ENCODE results near the gene CERS6.
A peak's percentile ranks its signal among the peaks of the same experiment; 100 is the strongest.

The CERS6 gene

GRCh38 chr2:168445960-168446359 lies 10.1 kb upstream of the CERS6 start:
- no peak for DNase-seq

DNA sequence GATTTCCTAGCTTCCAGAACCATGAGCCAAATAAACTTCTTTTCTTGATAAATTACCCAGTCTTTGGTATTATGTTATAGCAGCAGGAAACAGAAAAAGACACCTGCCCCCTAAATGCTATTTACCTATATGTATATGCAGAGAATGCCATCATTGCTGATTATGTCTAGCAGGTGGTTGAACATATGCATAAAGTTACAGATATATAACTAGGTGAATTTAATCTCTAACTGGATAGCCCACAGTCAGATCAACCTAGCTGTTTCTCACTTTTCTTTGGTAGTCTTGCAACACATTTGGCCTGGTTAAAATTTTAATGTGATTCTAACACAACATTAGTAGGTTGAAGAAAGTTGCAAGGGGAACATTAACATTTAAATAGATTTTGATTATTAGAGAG lies 7.1 kb upstream of the CERS6 start:
- DNase-seq: no peak

GRCh38 chr2:168449419-168449818 lies 6.7 kb upstream of the CERS6 start:
- no peak for DNase-seq

DNA sequence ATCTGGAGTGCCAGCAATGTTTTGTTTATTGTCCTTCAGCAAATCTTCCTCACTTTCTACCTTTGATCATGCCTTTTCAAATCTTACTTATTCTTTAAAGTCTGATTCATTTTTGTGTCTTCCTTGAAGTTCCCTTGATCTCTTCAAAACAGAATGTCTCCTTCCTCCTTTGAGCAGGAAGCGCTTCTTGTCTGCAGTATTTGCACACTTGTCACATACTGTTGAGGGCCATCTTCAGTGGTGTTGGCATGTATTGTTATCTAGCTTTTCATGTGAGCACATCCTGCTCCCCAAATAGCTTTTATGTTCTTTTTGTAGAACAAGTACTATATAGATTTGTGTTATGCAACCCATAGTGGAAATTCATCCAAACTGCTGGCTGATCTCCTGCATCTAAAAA lies 5.9 kb upstream of the CERS6 start:
- no peak for DNase-seq

DNA sequence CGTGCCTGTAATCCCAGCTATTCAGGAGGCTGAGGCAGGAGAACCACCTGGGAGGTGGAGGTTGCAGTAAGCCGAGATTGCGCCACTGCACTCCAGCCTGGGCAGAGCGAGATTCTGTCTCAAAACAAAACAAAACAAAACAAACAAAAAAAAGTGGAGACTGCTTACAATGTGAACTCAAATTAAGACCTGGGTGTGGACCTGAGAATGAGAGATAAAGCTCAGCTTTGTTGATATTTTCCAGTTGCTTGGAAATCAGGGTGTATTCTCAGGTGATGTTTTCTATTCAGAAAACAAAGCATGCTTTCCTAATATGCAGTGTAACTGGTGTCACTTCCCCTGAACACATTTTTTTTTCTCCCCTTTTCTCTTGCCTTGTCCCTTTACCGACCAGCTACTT lies 5.3 kb upstream of the CERS6 start:
- DNase-seq: no peak

DNA sequence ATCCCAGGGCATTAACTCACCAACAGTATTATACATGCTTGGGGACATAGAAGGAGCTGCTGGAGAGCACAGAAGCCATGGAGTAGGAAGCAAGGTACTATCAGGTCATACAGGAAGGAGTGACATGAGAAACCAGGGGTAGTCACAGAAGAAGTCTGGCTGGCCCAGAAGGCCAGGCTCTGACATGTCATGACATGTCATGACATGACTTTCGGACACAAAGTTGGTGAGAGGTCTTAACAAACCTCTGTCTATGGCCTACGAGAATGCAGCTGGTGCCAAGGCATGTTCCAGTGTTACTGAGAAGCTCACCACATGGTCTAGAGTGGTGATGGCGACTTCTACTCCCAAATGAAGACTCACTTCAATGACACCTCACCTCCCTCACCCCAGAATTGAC lies 3.3 kb upstream of the CERS6 start:
- DNase-seq: no peak

DNA sequence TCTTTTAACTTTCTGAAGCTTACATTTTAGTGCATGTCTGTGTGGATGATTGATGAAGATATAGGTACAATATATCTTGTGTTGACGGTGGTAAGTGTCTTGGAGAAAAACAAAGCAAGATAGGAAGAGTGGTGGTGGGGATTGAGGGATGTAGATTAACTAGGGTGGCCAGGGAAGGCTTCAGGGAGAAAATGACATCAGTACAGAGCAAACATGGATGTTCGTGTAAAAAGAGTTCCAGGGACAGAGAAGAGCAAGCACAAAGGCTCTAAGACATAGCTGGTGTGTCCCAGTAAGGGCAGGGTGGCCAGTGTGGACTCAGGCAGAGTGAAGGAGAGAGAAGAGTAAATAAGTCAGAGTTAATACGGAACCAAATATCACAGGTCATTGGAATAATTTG lies 2.7 kb upstream of the CERS6 start:
- no peak for DNase-seq

GRCh38 chr2:168454737-168455644 lies 1.1 kb upstream of the CERS6 start:
- DNase-seq: no peak

- peak; percentile 66 for DNase-seq
Measured at GRCh38 chr2:168456521-168457189, 583 bp downstream of the CERS6 start.

DNA sequence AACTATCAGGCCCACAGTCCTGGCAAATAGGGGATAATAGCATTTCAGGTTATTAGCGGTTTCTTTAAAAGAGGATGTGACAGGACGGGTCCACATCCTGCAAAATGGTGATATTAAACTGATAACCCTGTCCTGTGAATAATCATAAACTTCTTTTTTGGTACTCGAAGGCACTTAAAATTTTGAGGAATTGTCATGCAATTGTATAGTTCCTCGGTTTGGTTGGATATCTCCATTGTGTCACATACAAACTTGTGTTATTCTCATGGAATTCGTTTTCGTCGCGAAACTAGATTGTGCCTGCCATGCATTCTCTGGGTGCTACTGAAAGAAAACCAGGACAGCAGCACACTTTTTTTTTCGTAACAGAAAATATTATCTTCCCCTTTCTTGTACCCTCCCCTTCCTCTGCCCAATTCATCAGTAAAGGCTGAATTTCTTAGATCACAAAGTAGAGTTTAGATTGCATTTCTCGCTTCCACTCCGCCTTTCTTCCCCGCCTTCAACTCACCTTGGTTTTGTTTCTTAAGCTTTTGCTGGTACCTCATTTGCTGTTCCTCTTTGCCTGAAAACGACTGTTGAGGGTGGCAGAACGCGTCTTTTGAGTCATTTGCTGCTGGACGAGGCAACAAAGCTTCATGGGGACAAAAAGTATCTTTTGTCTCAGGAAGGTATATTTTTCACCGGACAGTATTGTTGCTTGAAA lies 1.3 kb downstream of the CERS6 start:
- no peak for DNase-seq

GRCh38 chr2:168458139-168458538 lies 2.1 kb downstream of the CERS6 start:
- no peak for DNase-seq

- no peak for DNase-seq
Measured at GRCh38 chr2:168459256-168459655, 3.2 kb downstream of the CERS6 start.

GRCh38 chr2:168460571-168460970 lies 4.5 kb downstream of the CERS6 start:
- no peak for DNase-seq

DNA sequence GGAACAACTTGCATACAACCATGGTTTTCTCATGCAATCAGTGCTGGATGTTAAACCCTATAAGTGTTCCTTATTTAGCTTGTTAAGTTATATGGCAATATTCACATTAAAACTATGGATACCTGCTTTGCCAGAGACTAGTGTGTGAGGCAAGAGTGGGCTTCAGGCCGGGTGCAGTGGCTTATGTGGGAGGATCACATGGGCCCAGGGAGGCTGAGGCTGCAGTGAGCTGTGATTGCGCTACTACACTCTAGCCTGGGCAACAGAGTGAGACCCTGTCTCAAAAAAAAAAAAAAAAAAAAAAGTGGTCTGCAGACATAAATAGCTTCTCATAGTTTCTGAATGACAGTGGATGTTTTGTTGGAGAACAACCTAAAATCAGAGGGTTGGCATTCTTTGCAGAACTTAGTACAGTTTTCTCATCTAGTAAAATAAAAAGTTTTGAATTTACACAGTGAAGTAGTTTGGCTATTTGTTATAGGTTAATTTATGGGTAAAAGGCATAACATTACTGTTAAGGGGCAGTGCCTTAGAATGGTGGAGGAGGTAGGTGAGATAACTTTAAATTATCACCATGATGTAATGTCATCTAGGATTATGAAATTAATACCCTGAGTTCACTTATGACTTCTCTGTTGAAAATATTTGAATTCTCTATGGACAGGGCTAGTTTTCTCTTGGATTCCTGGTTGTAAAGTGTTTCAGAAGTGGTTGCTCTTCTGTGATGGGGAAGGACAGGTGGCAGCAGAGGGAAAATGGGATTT lies 5.3 kb downstream of the CERS6 start:
- no peak for DNase-seq

DNA sequence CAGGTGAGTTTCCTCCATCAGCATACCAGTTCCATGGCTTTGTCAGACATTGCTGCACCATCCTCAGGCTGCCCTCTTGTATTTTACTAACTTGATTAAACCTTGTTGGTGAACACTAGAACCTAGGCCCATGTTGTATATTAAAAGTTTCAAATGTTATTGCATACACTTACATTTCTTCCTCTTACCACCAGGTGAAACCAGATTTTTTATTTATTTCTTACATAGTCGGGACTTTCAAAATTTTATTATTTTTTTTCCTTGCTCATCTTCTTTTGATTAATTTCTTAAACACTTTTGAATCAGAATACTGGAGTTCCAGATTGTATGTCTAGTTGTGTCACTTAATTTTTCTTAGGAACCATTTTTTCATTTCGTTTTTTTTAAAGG lies 5.9 kb downstream of the CERS6 start:
- DNase-seq: no peak

DNA sequence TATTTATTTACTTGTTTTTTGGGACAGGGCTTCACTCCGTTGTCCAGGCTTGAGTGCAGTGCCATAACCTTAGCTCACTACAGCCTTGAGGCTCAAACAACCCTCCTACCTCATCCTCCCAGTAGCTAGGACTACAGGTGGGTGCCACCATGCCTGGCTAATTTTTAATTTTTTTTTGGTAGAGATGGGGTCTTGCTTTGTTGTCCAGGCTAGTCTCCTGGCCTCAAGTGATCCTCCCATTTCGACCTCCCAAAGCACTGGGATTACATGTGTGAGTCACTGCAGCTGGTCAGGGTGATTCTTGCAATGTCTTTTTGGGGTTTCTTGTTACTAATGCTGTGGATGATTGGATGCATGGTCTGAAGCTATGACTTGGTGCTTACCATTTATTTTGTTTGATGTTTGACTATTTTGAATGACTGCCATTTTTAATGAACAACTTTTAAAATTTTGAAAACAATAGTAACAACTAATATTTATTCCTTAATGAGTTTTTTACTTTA lies 6.5 kb downstream of the CERS6 start:
- no peak for DNase-seq

DNA sequence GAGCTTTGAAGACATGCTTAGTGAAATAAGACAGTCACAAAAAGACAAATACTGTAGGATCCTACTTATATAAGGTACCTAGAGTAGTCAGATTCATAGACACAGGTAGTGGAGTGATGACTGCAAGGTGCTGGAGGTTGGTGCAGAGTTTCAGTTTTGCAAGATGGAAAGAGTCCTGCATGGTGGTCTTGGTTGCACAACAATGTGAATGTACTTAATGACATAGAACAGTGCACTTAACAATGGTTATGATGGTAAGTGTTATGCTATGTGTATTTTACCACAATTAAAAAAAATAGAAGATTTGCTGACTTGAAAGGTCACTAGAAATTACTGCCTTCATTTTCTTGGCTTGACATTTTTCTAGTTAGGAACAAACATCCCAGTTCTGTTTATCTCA lies 9.5 kb downstream of the CERS6 start:
- DNase-seq: no peak

- no peak for DNase-seq
Measured at GRCh38 chr2:168466190-168466737, 10.2 kb downstream of the CERS6 start.

DNA sequence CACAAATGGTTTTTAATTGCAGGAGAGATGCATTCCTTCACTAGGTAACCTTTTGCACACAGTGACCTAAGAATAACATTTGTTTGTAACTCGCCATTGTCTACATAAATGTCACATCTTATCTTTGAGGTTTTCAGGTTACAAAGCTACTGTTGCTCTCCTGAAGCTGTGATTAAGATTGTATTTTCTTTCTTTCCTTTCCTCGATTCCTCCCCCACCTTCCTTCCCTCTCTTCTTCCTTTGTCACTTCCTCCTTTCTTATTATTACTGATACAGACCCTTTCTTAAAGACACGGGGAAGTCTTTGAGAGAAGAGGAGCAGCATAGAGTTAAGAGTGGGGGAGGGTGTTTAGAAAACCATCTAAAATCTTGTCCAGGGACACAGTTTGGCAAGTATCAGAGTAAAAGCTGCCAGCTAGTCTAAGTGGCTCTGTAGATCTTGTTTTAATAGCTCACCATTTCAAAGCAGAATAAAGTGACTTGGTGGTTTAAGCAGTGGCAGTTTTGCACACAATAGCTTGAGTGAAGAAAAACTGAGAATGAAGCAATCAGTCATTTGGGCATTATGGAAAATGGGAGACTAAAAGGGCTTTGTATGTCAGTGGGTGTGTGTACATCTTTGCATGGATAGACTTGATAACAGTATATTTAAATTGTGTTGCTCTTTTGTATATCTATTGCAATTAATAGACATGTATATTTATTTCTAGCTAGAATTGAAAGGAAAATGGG lies 10.9 kb downstream of the CERS6 start:
- no peak for DNase-seq

DNA sequence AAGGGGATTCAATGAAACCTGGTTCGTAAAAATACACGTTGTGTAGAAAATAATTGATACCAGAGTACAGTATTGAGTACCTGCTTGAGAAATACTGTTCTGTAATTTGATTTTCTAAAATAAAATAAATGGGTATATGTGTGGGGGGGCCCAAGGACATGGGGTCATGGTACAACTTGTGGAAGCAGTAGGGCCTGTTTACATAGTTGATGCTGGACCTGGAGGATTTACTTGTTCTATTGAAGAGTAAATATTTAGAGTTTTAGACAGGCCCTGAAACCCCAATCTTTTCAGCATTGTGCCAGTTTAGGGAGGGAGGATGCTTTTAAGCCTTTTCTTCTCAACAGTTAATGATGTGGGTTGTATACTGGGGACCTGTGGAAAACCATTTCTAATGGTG lies 11.7 kb downstream of the CERS6 start:
- no peak for DNase-seq

GRCh38 chr2:168468354-168468753 lies 12.3 kb downstream of the CERS6 start:
- no peak for DNase-seq
